ENCODE measurements around the gene HPCAL4.

The HPCAL4 gene

GRCh38 chr1:39673215-39673614 is 18.0 kb downstream of the HPCAL4 start:
- DNase-seq = no peak

GRCh38 chr1:39672551-39672947 is 18.7 kb downstream of the HPCAL4 start:
- peak; percentile 48 for DNase-seq

DNA sequence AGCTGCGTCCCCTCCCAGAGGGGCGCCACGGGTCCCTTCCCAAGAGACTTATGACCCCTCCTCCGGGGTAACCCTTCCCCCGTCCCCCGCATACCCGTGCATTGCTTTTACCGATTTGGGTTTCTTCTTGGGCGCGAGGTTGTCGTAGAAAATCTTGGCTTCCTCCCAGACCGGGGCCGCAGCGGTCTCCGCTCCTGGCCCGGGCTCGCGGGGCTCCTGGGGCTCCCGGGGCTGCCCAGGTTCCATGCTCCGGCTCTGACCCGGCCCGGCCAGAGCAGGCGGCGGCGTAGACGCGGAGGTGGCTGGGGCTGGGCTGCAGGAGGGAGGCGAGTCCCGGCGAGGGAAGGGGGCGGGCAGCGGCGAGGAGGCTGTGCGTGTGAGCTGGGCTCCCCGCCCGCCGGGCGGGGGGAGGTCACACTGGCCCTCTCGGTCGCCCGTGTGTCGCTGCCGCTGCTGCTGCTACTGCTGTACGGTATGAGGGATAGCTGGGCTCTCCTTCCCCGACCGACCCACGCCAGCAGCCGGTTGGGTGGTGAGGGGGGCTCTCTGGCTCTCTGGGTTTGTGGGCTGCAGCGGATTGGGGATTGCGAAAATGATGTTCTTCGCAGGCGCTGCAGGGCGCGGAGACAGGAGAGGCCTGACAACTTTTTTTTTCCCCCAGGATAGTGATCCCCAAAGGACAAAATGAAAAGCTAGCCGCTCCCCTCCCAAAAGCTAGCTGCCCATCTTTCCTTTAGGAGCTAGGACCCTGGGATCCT is 19.3 kb downstream of the HPCAL4 start, which contains the start of gene NT5C1A:
TSS of gene NT5C1A (minus strand) at position 315 of the 758 bp plus-strand sequence. CDS start at position 246, 69 bp downstream.
- DNase-seq = peak; percentile 32

DNA sequence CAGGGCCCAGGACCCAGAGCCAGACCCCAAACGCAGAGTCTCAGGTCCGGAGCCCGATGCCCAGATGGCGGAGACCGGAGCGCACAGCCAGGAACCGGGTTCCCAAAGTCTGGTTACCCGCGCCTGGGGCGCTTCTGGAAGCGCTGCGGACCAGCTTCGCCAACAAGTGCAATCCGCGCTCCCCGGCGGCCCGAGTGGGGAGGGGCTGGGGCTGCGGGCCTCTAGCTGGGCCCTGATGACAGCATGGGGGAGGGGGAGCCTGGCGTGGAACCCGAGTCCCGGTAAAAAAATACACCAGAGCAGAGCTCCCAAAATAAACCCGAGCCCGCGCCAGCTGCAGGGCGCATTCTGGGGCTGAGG is 19.8 kb downstream of the HPCAL4 start:
- DNase-seq = no peak

DNA sequence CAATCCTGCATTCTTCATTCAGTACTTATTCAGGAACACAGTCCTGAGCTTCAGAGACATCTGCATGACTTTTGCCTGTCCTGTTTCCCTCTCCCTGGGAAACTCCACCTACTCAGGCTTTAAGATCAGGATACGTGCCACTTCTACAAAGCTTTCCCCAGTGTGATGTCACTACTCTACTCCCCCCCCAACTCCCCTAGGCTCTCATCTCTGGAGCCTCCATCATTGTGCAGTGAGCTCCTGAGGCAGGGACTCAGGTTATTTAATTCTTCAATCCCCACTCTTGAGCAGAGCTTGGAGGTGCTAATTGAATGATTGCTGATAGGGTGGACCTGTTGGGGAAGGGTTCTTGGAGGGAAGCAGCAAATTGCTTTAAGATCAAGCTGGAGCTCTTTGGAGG is 20.5 kb downstream of the HPCAL4 start:
- DNase-seq = no peak

GRCh38 chr1:39668894-39669293 is 22.3 kb downstream of the HPCAL4 start:
- no peak for DNase-seq

- no peak for DNase-seq
These were observed 23.1 kb downstream of the HPCAL4 start for GRCh38 chr1:39668111-39668510.

DNA sequence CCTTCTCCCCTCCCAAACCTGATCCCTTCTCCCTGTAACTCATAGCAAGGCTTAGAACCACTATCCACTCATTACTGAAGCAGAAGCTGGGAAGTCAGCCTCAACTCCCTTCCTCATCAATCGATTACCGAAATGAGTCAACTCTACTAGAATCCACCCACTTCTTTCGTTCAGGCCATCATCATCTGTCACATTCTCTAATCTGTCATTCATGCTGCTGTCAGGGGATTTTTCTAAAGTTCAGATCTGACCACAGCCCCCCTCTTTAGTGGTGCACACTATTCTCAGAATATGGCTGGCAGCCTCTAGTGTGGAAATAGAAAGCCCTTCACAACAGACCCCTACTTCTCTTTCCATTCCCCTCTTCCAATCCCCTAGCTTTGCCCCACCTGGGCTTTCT is 24.5 kb downstream of the HPCAL4 start:
- no peak for DNase-seq

GRCh38 chr1:39663559-39663958 is 27.7 kb downstream of the HPCAL4 start:
- DNase-seq = no peak

- DNase-seq = no peak
These were observed 28.4 kb downstream of the HPCAL4 start for GRCh38 chr1:39662861-39663260.

GRCh38 chr1:39659538-39659937 is 31.7 kb downstream of the HPCAL4 start:
- no peak for DNase-seq

DNA sequence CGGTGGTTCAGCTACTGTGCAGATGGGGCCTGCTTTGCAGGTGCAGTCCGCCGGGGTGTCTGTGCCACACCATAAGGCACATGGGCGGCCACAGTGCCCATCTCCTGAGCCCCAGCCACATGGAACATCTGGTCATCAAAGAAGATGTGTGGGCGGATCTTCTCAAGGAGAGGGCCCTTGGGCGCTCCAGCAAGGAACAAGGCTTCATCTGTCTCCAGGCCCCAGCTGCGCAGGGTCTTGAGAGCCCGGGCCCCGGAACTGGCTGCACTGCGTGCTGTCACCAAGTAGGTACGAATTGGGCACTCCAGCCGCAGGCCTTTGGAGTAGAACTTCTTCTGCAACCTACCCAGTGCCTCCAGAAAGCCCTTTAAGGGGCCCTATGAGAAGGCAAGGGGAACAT is 32.1 kb downstream of the HPCAL4 start:
- no peak for DNase-seq

- peak; percentile 72 for DNase-seq
These were observed 33.2 kb downstream of the HPCAL4 start for GRCh38 chr1:39657923-39658485.

DNA sequence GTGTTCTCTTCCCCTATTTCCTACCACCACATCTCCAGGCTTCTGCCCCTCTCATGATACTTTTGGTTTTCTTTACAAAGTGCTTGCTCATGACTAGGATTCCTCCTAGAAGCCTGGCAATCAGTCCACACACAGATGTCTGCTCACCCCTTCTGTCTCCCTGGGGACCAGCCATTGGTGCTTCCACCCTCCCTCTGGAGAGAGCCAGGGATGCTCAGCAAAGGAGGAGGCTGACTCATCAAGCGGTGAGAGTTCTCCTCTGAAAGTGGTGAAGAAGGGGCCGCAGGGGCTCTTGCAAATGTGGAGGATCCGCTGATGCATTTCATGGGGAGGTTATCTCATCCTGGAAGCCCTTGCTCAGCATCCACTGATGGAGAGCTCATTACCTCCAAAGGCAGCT is 33.8 kb downstream of the HPCAL4 start:
- no peak for DNase-seq

GRCh38 chr1:39656391-39656790 is 34.8 kb downstream of the HPCAL4 start:
- DNase-seq = no peak

DNA sequence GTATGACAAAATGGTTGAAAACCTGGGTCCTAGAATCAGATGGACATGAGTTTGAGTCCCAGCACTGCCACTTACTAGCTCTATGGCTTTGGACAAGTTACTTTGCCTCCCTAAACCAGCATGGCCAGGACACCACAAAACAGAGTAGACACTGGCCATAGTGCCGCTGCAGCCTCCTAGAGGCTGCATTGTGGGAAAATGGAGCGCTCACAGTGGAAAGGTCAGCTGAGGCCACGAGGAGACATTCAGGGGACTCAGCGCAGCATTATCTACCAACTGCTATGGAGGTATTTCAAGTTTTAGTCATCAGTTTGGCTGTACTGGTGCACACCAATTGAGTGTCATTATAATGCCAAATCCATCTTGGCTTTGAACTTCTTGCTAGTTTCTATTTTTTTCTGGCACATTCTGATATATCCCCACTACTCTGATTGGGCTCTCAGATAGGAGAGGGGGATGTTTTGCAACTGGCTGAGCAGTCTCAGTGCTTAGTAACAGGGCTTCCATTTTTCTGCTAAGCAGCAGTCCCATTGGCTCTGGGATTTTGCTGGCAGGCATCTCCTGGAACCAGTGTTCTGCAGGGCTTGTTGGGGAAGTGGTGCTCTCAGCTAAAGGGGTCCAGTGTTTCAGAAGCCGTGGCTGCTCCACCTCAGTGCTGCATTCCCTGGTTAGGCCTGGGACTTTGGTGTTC is 35.5 kb downstream of the HPCAL4 start:
- no peak for DNase-seq

GRCh38 chr1:39654291-39654690 is 36.9 kb downstream of the HPCAL4 start:
- no peak for DNase-seq

DNA sequence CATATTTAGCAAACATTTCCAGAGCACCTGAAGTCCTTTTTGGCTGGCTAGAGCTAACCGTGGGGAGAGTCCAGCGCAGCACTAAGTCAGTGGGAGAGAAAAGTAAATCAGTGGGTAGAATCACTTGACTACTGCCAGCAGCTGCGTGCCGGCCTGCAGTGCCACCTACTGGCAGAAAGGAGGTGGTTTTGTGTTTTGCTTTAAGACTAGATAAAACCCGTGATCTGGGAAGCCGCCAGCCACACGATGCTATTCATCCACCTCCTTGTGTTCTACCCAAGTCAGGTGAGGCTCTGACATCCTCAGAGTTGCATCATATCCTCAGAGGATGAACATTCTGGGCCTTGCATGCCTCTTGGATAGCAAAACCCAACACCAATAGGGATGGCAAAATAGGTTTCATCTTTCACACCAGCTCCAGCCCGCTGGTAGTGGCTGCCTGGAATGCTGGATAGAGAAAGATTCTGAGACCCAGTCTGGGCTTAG is 37.6 kb downstream of the HPCAL4 start:
- peak; percentile 76 for DNase-seq

GRCh38 chr1:39652554-39652953 is 38.7 kb downstream of the HPCAL4 start:
- no peak for DNase-seq

GRCh38 chr1:39652105-39652504 is 39.1 kb downstream of the HPCAL4 start:
- DNase-seq = no peak

DNA sequence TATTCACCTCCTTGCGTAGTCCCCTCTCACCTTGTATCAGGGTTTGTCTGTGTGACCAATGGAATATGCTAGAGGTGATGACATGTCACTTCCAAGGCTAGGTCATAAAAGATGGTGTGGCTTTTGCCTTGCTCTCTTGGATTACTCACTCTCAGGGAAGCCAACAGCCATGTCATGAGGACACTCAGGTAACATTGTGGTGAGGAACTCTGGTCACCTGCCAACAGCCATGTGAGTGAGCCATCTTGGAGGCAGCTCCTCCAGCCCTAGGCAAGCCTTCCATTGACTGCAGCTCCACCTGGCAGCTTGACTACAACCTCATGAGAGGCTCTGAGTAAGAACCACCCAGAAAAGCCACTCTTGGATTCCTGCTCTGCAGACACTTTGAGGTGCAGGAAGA is 40.8 kb downstream of the HPCAL4 start:
- no peak for DNase-seq

GRCh38 chr1:39649636-39650185 is 41.5 kb downstream of the HPCAL4 start:
- no peak for DNase-seq

DNA sequence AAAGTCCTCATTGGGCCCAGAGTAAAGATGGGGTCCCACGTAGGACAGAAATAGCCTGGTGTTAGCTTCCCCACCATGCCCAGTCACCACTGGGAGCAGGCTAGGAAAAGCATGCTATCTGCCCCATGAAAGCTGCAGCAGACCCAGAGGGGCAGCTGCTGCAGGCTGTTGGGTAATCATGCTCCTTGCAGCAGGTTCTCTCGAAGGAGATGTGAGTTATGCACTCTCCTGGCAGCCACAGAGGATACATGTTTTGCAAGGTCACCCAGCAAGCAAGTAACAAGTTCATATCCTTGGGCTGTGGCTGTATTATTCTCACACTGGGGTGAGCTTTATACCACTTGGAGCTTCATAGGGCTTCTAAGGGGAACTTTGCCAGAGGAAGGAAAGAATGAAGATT is 42.7 kb downstream of the HPCAL4 start:
- DNase-seq = no peak

DNA sequence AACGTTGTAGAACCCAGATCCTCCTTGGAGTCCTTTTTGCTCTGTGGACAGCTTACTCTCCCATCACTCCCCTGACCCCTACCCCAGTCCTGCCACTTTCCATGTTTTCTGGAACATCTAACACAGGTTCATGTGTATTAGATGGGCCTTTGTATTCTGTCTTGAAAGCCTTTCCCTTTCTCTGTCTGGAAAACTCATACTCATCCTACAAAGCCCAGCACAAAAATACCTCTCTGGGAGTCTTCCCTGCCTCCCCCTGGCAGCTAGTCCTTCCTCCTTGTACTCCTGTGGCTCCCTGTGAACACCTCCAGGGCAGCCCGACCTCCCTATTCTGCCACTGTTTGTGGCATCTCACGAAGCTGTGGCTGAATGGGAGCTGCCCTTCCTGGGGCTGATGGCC is 44.0 kb downstream of the HPCAL4 start:
- DNase-seq = no peak
